ENCODE results near the gene DIS3L2.
"Not testable (repeated sequence)": the region's sequence is repeated elsewhere in the genome, so short reads cannot be mapped to it uniquely, and the experiment has no call there.

Gene DIS3L2

DNA sequence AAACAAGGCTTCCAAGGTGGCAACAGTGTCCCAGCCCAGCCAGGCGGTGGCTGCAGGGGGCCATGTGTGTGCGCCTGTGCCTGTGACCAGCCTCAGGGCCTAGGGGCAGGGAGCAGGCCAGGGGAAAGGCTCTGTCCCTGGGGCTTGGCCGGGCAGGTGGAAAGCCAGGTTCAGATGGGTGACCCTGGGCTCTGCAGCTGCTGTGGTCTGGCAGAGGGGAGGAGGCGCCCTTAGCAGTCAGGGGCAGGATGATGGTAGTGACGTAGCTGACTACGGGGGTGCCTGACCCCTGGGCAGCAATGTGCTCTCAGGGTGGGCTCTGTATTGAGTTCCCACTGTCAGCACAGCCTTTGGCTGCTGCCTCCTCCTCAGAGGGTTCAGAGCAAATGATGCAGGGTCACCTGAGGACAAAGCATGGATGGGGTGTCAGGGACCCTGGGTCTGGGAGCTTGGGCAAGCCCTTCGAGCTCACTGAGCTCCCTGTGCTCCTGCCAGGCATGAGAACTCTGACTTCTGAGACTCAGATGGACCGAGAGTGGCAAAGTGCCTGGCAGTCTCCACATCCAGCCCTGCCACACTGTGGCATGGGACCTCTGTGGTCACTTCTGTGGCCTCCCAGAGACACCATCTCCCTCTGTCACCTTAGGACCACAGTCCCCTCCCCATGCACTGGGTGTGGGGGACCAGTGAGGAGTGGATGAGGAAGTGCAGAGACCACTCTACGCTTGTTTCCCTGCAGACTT, 360.5 kb downstream of the DIS3L2 start:
- no peak for DNase-seq (ENCODE audit: low read depth)

GRCh38 chr2:232322560-232323327, 361.2 kb downstream of the DIS3L2 start:
- no peak for DNase-seq (ENCODE audit: low read depth)

DNA sequence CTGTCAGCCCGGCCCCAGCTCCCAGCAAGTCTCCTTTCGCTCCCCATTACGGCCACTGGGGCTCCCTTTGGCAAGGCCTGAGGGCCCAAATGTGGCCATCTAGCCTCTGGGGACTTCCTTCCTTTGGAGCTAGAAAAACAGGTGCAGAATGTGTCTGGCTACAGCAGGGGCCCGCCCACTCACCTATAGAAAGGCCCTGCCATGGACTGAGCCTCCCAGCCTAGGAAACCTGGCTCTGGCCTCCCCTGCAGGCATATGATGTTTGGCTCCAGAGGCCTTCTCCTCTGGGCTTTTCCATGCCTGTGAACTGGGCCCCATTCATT, 361.8 kb downstream of the DIS3L2 start:
- DNase-seq (ENCODE audit: low read depth): no peak

DNA sequence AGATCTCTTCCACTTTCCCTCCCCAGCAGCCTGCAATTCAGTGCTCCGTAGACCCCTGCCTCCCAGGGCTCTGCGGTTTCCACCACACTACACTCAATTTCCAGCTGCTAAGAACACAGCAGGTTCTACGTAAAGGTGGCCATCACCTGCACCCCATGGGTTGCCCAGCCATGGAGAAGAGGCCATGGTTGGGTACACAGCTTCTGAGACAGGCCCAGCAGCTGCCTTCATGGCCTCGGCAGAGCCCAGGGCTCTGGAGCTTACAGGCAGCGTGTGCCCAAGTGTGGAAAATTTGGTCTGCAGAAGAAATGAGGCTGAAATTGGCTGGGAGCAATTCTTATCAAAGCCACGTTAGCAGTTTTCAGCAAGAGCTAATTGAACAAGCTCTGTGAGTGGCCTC, 362.5 kb downstream of the DIS3L2 start:
- not testable (repeated sequence) for DNase-seq (ENCODE audit: low read depth)

DNA sequence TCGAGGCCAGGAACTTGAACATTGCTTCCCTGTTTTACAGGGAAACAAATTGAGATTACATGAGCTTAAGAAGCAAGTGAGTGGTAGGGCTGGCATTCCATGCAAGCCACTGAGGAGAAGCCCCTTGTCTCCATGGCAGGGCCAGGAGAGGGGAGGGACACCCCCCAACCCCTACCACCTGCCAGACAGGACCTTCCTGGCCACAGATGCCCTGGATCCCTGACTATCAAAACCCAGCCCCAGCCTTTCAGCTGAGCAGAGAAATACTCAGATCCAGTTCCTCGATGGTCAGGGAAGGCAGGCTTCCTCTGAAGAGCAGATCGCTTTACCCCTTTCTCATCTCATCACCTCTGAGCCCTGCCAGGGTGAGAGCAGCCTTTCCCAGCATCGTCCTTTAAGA, 363.3 kb downstream of the DIS3L2 start:
- DNase-seq (ENCODE audit: low read depth): no peak

GRCh38 chr2:232325324-232326273, 364.1 kb downstream of the DIS3L2 start:
- peak; percentile 31 for DNase-seq (ENCODE audit: low read depth)

- not testable (repeated sequence) for DNase-seq (ENCODE audit: low read depth)
These were observed 365.0 kb downstream of the DIS3L2 start for GRCh38 chr2:232326274-232327104.

DNA sequence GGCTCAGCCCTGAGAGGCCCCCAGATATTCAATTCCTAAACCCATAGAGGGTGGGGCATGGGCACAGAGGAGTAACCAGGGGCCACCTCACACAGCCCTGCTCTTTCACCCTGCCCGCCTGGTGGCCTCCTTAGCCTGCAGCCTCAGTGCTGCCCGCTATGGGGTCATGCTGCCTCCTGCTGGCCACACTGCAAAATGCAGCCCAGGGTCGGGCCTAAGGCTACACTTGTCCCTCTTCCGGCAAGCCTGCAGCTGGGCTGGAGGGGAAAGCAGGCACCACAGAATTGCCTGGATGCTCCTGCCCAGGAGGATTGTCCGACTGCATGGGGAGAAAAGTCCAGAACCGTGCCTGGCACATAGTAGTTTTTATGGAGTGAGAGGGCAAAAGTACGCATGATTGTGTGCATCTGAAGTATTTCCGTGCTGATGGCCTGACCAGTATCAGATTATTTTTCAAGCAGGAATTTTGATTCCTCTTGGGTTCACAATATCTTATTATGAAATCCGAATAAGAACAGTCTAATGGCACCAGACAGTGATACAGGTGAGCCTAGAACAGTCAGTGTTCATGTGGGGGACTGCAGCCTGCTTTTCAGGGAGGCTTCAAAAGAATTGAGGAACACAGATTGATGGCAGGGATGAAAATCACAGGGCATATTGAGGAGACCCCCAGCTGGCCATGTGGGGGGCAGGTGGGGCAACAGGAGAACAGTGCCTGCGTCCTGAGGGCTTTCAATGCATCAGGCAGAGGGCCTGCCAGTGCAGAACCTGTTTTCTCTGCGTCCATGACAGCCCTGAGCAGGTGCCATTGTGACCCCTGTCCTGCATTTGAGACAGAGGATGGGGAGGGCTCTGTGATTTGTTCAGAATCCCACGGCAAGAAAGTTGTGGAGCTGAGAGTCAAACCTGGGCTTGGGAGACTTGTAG, 365.9 kb downstream of the DIS3L2 start:
- DNase-seq (ENCODE audit: low read depth): peak; percentile 76

GRCh38 chr2:232328032-232328422, 366.5 kb downstream of the DIS3L2 start:
- no peak for DNase-seq (ENCODE audit: low read depth)

DNA sequence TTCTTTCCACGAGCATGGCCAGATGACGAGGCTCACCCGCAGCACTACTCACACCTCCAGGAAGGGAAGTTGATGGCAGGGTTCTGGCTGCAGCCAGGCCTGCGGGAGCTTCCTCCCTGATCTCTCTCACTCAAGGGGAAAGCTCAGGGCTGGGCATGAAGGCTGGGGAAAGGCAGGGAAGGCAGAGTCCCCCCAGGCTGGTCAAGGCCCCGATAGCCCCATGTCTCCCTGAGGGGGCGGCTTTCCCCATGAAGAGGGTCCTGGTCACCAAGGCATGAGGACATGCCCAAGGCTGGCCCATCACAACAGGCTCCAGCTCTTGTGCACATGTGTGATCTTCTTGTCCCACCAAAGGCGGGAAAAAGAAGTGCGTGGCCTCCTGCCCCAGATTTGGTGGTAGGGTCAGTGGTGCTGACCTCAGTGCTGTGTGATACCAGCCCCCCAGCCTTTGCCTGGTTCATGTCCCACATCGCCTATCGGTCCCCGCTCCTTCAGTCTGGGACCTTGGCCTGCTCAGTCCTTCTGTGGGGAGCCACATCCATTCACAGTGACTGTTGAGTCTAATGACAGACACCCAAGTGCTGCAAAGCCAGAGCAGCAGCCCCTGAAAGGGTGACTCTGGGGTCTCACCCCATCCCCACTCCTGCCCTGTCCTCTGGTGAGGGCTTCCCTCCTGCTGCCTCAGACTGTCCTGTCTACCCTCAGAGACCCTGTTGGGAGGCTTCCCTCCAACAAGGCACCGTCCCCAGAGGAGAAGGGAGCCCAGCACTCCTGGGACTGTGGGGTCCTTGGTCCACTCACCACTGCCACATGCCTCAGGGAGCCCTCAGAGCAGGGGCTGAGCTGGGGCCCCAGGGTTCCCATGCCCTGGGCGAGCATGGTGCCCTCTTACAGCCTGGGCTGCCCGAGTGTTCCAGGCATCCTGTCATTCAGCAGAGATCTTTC, 367.3 kb downstream of the DIS3L2 start:
- no peak for DNase-seq (ENCODE audit: low read depth)

DNA sequence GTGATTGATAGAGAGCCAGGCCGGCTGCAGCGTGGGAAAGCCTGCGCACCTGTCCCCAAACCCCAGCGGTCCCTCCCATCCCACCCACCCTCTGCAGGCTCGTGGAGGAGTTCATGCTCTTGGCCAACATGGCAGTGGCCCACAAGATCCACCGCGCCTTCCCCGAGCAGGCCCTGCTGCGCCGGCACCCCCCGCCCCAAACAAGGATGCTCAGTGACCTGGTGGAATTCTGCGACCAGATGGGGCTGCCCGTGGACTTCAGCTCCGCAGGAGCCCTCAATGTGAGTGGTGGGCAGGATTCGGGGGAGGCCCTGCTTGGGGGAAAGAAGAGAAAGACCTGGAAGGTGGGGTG, 368.2 kb downstream of the DIS3L2 start:
- no peak for DNase-seq (ENCODE audit: low read depth)

- no peak for DNase-seq (ENCODE audit: low read depth)
These were observed 368.8 kb downstream of the DIS3L2 start for GRCh38 chr2:232330068-232330999.

GRCh38 chr2:232331061-232331460, 369.5 kb downstream of the DIS3L2 start:
- not testable (repeated sequence) for DNase-seq (ENCODE audit: low read depth)

- DNase-seq (ENCODE audit: low read depth): not testable (repeated sequence)
These were observed 370.1 kb downstream of the DIS3L2 start for GRCh38 chr2:232331641-232332040.

- DNase-seq (ENCODE audit: low read depth): not testable (repeated sequence)
These were observed 370.9 kb downstream of the DIS3L2 start for GRCh38 chr2:232332244-232332939.

- no peak for DNase-seq (ENCODE audit: low read depth)
These were observed 371.4 kb downstream of the DIS3L2 start for GRCh38 chr2:232332940-232333259.

GRCh38 chr2:232333361-232334135, 372.0 kb downstream of the DIS3L2 start:
- DNase-seq (ENCODE audit: low read depth): no peak
